ENCODE measurements around the gene RPS15. TPM values are rescaled to one million over a fixed set of nuclear protein-coding genes. Genes with fewer than 3 reads are reported as not detected.

Gene RPS15
- 2,634 and 2,972 TPM in 2 replicates for total RNA-seq

GRCh38 chr19:1438035-1438932 is at the start of gene RPS15:
TSS of gene RPS15 (plus strand) at chr19:1438396. CDS start at chr19:1438426, 30 bp downstream.

GRCh38 chr19:1401138-1401888 is 36.9 kb upstream of the RPS15 start, which contains the start of gene GAMT:
TSS of gene GAMT (minus strand) at chr19:1401542. CDS start at chr19:1401476, 66 bp downstream.

GRCh38 chr19:1407528-1408299 is 30.5 kb upstream of the RPS15 start, which contains the start of gene DAZAP1:
TSS of gene DAZAP1 (plus strand) at chr19:1407586. CDS start at chr19:1407774, 188 bp downstream.

GRCh38 chr19:1449467-1450442 is 11.6 kb downstream of the RPS15 start, which contains the start of gene APC2:
TSS of gene APC2 (plus strand) at chr19:1450121. CDS start at chr19:1453002, 2,881 bp downstream.

GRCh38 chr19:1478934-1479707 is 40.9 kb downstream of the RPS15 start, which contains the start of gene C19orf25:
TSS of gene C19orf25 (minus strand) at chr19:1479215. CDS start at chr19:1478903, 312 bp downstream.

Other genes with a start within 250 kb of the RPS15 start
- gene STK11, start 232.6 kb upstream of the RPS15 start, total RNA-seq, result 47.5 and 52.5 TPM in 2 replicates
- 1.4 and 2.3 TPM in 2 replicates for gene CBARP, start 200.4 kb upstream of the RPS15 start, total RNA-seq
- gene ATP5F1D, start 196.6 kb upstream of the RPS15 start, total RNA-seq, result 89.8 and 122 TPM in 2 replicates
- gene MIDN, start 189.8 kb upstream of the RPS15 start, total RNA-seq, result 46.7 and 59.6 TPM in 2 replicates
- gene CIRBP, start 169.1 kb upstream of the RPS15 start, total RNA-seq, result 265 and 335 TPM in 2 replicates
- 52.9 and 54.6 TPM in 2 replicates for gene FAM174C, start 162.9 kb upstream of the RPS15 start, total RNA-seq
- not detected in 2 replicates for gene EFNA2, start 152.5 kb upstream of the RPS15 start, total RNA-seq
- 89.5 and 111 TPM in 2 replicates for gene NDUFS7, start 54.5 kb upstream of the RPS15 start, total RNA-seq
- gene GAMT, start 36.9 kb upstream of the RPS15 start, total RNA-seq, result 43.7 and 45.7 TPM in 2 replicates
- gene DAZAP1, start 30.8 kb upstream of the RPS15 start, total RNA-seq, result 19.4 and 21.3 TPM in 2 replicates
- gene APC2, start 11.7 kb downstream of the RPS15 start, total RNA-seq, result 0.12 and 0.20 TPM in 2 replicates
- 17.7 and 25.0 TPM in 2 replicates for gene C19orf25, start 40.8 kb downstream of the RPS15 start, total RNA-seq
- 0.19 and 0.49 TPM in 2 replicates for gene PCSK4, start 52.0 kb downstream of the RPS15 start, total RNA-seq
- gene REEP6, start 52.8 kb downstream of the RPS15 start, total RNA-seq, result 5.0 and 6.0 TPM in 2 replicates
- 4.7 and 8.8 TPM in 2 replicates for gene ADAMTSL5, start 74.6 kb downstream of the RPS15 start, total RNA-seq
- not detected in 2 replicates for gene PLK5, start 85.7 kb downstream of the RPS15 start, total RNA-seq
- gene MEX3D, start 129.9 kb downstream of the RPS15 start, total RNA-seq, result 28.2 and 35.9 TPM in 2 replicates
- gene MBD3, start 154.5 kb downstream of the RPS15 start, total RNA-seq, result 68.5 and 83.9 TPM in 2 replicates
- gene UQCR11, start 167.1 kb downstream of the RPS15 start, total RNA-seq, result 41.1 and 46.9 TPM in 2 replicates
- gene TCF3, start 214.2 kb downstream of the RPS15 start, total RNA-seq, result 64.4 and 66.6 TPM in 2 replicates

All from cardiac ventricle fibroblast (primary cell).